ENCODE results near the gene NRXN2.

- TF ChIP-seq TAF1 (IDR thresholded peaks at IDR 0.05; ENCODE audit: borderline replicate concordance, insufficient read depth, low read length), result no peak
- no peak for TF ChIP-seq POLR2AphosphoS5 (IDR thresholded peaks at IDR 0.05; ENCODE audit: low read depth, low read length)
- no peak for TF ChIP-seq REST (IDR thresholded peaks at IDR 0.05; ENCODE audit: insufficient read depth in 1 of 2, low read depth in 2 of 2, low read length in 2 of 2)
- no peak for TF ChIP-seq SIN3A (IDR thresholded peaks at IDR 0.05; ENCODE audit: borderline replicate concordance, insufficient read depth, low read length)
- TF ChIP-seq FOXP2 (optimal IDR thresholded peaks at IDR 0.05; ENCODE audit: borderline replicate concordance, extremely low read depth, extremely low read length, insufficient read depth), result no peak
These were observed 25.1 kb upstream of the NRXN2 start for GRCh38 chr11:64747961-64748665.
